ENCODE data around the gene SCN5A. TPM values are rescaled to one million over a fixed set of nuclear protein-coding genes. Genes with fewer than 3 reads are reported as not detected.

Gene SCN5A
- total RNA-seq, 1 donor from 2014 or later, result 22.1 TPM

GRCh38 chr3:38647217-38647970 lies 2.1 kb downstream of the SCN5A start:
- no peak for DNase-seq (ENCODE audit: low spot score)

GRCh38 chr3:38646630-38647029 lies 2.9 kb downstream of the SCN5A start:
- no peak for DNase-seq (ENCODE audit: low spot score)

GRCh38 chr3:38646062-38646461 lies 3.4 kb downstream of the SCN5A start:
- no peak for DNase-seq (ENCODE audit: low spot score)

- no peak for DNase-seq (ENCODE audit: low spot score)
Measured at GRCh38 chr3:38645601-38646000, 3.9 kb downstream of the SCN5A start.

GRCh38 chr3:38645076-38645475 lies 4.4 kb downstream of the SCN5A start:
- no peak for DNase-seq (ENCODE audit: low spot score)

GRCh38 chr3:38644662-38645053 lies 4.8 kb downstream of the SCN5A start:
- no peak for DNase-seq (ENCODE audit: low spot score)

- DNase-seq (ENCODE audit: low spot score), result no peak
Measured at GRCh38 chr3:38644016-38644661, 5.3 kb downstream of the SCN5A start.

GRCh38 chr3:38643592-38643991 lies 5.9 kb downstream of the SCN5A start:
- DNase-seq (ENCODE audit: low spot score), result no peak

GRCh38 chr3:38643090-38643489 lies 6.4 kb downstream of the SCN5A start:
- DNase-seq (ENCODE audit: low spot score), result no peak

GRCh38 chr3:38641461-38642110 lies 7.9 kb downstream of the SCN5A start:
- no peak for DNase-seq (ENCODE audit: low spot score)

GRCh38 chr3:38640661-38641452 lies 8.6 kb downstream of the SCN5A start:
- DNase-seq (ENCODE audit: low spot score), result no peak

GRCh38 chr3:38638354-38638753 lies 11.1 kb downstream of the SCN5A start:
- DNase-seq (ENCODE audit: low spot score), result no peak

GRCh38 chr3:38637906-38638305 lies 11.6 kb downstream of the SCN5A start:
- no peak for DNase-seq (ENCODE audit: low spot score)

- no peak for DNase-seq (ENCODE audit: low spot score)
Measured at GRCh38 chr3:38636881-38637280, 12.6 kb downstream of the SCN5A start.

- no peak for DNase-seq (ENCODE audit: low spot score)
Measured at GRCh38 chr3:38636464-38636863, 13.0 kb downstream of the SCN5A start.

GRCh38 chr3:38634111-38634510 lies 15.4 kb downstream of the SCN5A start:
- DNase-seq (ENCODE audit: low spot score), result no peak

GRCh38 chr3:38632989-38633388 lies 16.5 kb downstream of the SCN5A start:
- no peak for DNase-seq (ENCODE audit: low spot score)

- DNase-seq (ENCODE audit: low spot score), result no peak
Measured at GRCh38 chr3:38630606-38631005, 18.9 kb downstream of the SCN5A start.

GRCh38 chr3:38630070-38630469 lies 19.4 kb downstream of the SCN5A start:
- DNase-seq (ENCODE audit: low spot score), result no peak

- DNase-seq (ENCODE audit: low spot score), result no peak
Measured at GRCh38 chr3:38628835-38629234, 20.7 kb downstream of the SCN5A start.

- no peak for DNase-seq (ENCODE audit: low spot score)
Measured at GRCh38 chr3:38627956-38628355, 21.5 kb downstream of the SCN5A start.

GRCh38 chr3:38626171-38626570 lies 23.3 kb downstream of the SCN5A start:
- DNase-seq (ENCODE audit: low spot score), result no peak
